H1 (cell line): ENCODE data around the gene PRKAR1B. TPM values are rescaled to one million over a fixed set of nuclear protein-coding genes. Genes with fewer than 3 reads are reported as not detected.

Source experiments
- CTCF ChIA-PET: fragments of 300-600 bp; sonication (Branson Sonifier 250); formaldehyde crosslinking; loops from one replicate; lab custom pipeline; 2021; ENCODE audit not compliant: partially characterized antibody; lab: Charles Lee
- POLR2A ChIA-PET: fragments of 300-600 bp; sonication (Branson Sonifier 250); formaldehyde crosslinking; loops from one replicate; lab custom pipeline; 2021; ENCODE audit warnings: inconsistent platforms; ENCODE audit not compliant: partially characterized antibody; lab: Charles Lee
- DNase-seq, 2 experiments: peaks; one replicate each; pipeline versions ENCODE4 v3.0.0 to v3.0.0-alpha.2; 2010 to 2022; ENCODE audit warnings: low spot score in 2 of 2, low read depth in 1 of 2, mixed read lengths in 1 of 2
- FAIRE-seq: peaks from 2 replicates; lab custom pipeline; 2011; peaks lifted over from hg19 to GRCh38; lab: Jason Lieb, UNC
- H2AFZ ChIP-seq: 2 replicates; pipeline ENCODE4 v1.8.1; 2012; ENCODE audit warnings: low read length, inconsistent platforms
- H2AK5ac ChIP-seq: 2 replicates; pipeline ENCODE4 v1.6.1; 2013; ENCODE audit warnings: low read depth, low read length
- H2BK120ac ChIP-seq: replicated peaks from 2 replicates; pipeline ENCODE3; 2013; ENCODE audit warnings: low read depth, low read length, inconsistent platforms
- H2BK12ac ChIP-seq: 2 replicates; pipeline ENCODE4 v1.6.1; 2013; ENCODE audit warnings: low read depth, low read length
- H2BK15ac ChIP-seq: 2 replicates; pipeline ENCODE4 v1.6.1; 2013; ENCODE audit warnings: low read length
- H2BK20ac ChIP-seq: 2 replicates; pipeline ENCODE4 v1.6.1; 2013; ENCODE audit warnings: low read length
- H2BK5ac ChIP-seq: 2 replicates; pipeline ENCODE4 v1.6.1; 2013; ENCODE audit warnings: low read depth, low read length
- H3K14ac ChIP-seq: 2 replicates; pipeline ENCODE4 v1.6.1; 2013; ENCODE audit warnings: inconsistent platforms; ENCODE audit not compliant: insufficient read length
- H3K18ac ChIP-seq: 2 replicates; pipeline ENCODE4 v1.6.1; 2013; ENCODE audit warnings: low read length; ENCODE audit errors: extremely low read depth
- H3K23ac ChIP-seq: 2 replicates; pipeline ENCODE4 v1.6.1; 2013; ENCODE audit warnings: inconsistent platforms; ENCODE audit not compliant: insufficient read length
- H3K23me2 ChIP-seq: 2 replicates; pipeline ENCODE4 v1.6.1; 2013; ENCODE audit warnings: low read depth, low read length
- H3K27ac ChIP-seq: 2 replicates; pipeline ENCODE4 v1.6.1; 2011; ENCODE audit warnings: low read depth, low read length, inconsistent platforms
- H3K27me3 ChIP-seq, 4 experiments: replicated peaks in 1 of 4; 1 replicate in 1 of 4; 2 replicates in 3 of 4; pipeline versions ENCODE4 v1.6.1 to v1.8.1; 2011 to 2013; ENCODE audit warnings: low read length in 3 of 4, mild to moderate bottlenecking in 3 of 4, inconsistent platforms in 2 of 4, mixed read lengths in 2 of 4, moderate library complexity in 1 of 4; ENCODE audit not compliant: control insufficient read depth in 3 of 4, insufficient read depth in 3 of 4; ENCODE audit errors: extremely low read depth in 1 of 4
- H3K36me3 ChIP-seq, 4 experiments: 2 replicates each; pipeline versions ENCODE4 v1.6.1 to v1.8.1; 2011 to 2013; ENCODE audit warnings: mild to moderate bottlenecking in 4 of 4, low read length in 3 of 4, moderate library complexity in 2 of 4, control low read depth in 1 of 4, inconsistent platforms in 1 of 4; ENCODE audit not compliant: insufficient read depth in 4 of 4, control insufficient read depth in 2 of 4
- H3K4ac ChIP-seq: replicated peaks from 2 replicates; pipeline ENCODE3; 2013; ENCODE audit warnings: low read length, low read depth, mixed read lengths, inconsistent platforms; ENCODE audit not compliant: insufficient read length
- H3K4me1 ChIP-seq, 4 experiments: replicated peaks in 1 of 4; 1 replicate in 1 of 4; 2 replicates in 3 of 4; pipeline versions ENCODE4 v1.6.1 to v1.8.1; 2011 to 2013; ENCODE audit warnings: low read length in 3 of 4, inconsistent platforms in 2 of 4, mixed read lengths in 1 of 4; ENCODE audit not compliant: insufficient read depth in 4 of 4, control insufficient read depth in 3 of 4
- H3K4me2 ChIP-seq, 2 experiments: 2 replicates each; pipeline versions ENCODE4 v1.6.1 to v1.8.1; 2011 to 2013; ENCODE audit warnings: low read depth in 2 of 2, low read length in 2 of 2, control low read depth in 1 of 2, inconsistent platforms in 1 of 2, mild to moderate bottlenecking in 1 of 2; ENCODE audit not compliant: insufficient read depth in 1 of 2
- H3K4me3 ChIP-seq, 4 experiments: fragments of 200-600, 300-600 bp in 1 of 4; sonication (generic), shearing (Covaris generic), sonication (Bioruptor Twin) in 1 of 4; 2 replicates each; pipeline versions ENCODE4 v1.5.1 to v1.8.1; 2011 to 2016; ENCODE audit warnings: low read length in 4 of 4, low read depth in 3 of 4, control low read depth in 2 of 4, inconsistent platforms in 2 of 4, mild to moderate bottlenecking in 2 of 4, mixed read lengths in 1 of 4, moderate library complexity in 1 of 4; ENCODE audit not compliant: insufficient read depth in 2 of 4; ENCODE audit errors: extremely low read depth in 1 of 4
- H3K56ac ChIP-seq: replicated peaks from 2 replicates; pipeline ENCODE3; 2013; ENCODE audit warnings: low read depth, mild to moderate bottlenecking, mixed read lengths, low read length, inconsistent platforms; ENCODE audit not compliant: insufficient read length
- H3K79me1 ChIP-seq: 2 replicates; pipeline ENCODE4 v1.6.1; 2013; ENCODE audit warnings: low read depth, low read length, control low read depth
- H3K79me2 ChIP-seq, 2 experiments: 2 replicates each; pipeline versions ENCODE4 v1.6.1 to v1.8.1; 2012 to 2013; ENCODE audit warnings: low read length in 2 of 2, mild to moderate bottlenecking in 2 of 2, inconsistent platforms in 1 of 2; ENCODE audit not compliant: insufficient read depth in 2 of 2, control insufficient read depth in 1 of 2
- H3K9ac ChIP-seq, 4 experiments: replicated peaks in 1 of 4; 1 replicate in 1 of 4; 2 replicates in 3 of 4; pipeline versions ENCODE4 v1.6.1 to v1.8.1; 2011 to 2013; ENCODE audit warnings: low read depth in 3 of 4, low read length in 3 of 4, control low read depth in 2 of 4, mild to moderate bottlenecking in 2 of 4, moderate library complexity in 2 of 4, inconsistent platforms in 1 of 4; ENCODE audit errors: extremely low read depth in 1 of 4
- H3K9me3 ChIP-seq, 2 experiments: 2 replicates each; pipeline versions ENCODE4 v1.6.1 to v1.8.1; 2012 to 2013; ENCODE audit warnings: mild to moderate bottlenecking in 2 of 2, moderate library complexity in 2 of 2, control low read depth in 1 of 2, inconsistent platforms in 1 of 2, low read depth in 1 of 2, low read length in 1 of 2, mixed read lengths in 1 of 2; ENCODE audit not compliant: insufficient read depth in 2 of 2
- H4K20me1 ChIP-seq, 2 experiments: replicated peaks in 1 of 2; 2 replicates each; pipeline versions ENCODE3 to v1.8.1; 2011 to 2013; ENCODE audit warnings: inconsistent platforms in 2 of 2, low read length in 2 of 2, mild to moderate bottlenecking in 1 of 2; ENCODE audit not compliant: insufficient read depth in 2 of 2, control insufficient read depth in 1 of 2
- H4K5ac ChIP-seq: 2 replicates; pipeline ENCODE4 v1.6.1; 2013; ENCODE audit warnings: low read length, low read depth, mixed read lengths, inconsistent platforms; ENCODE audit not compliant: insufficient read length
- H4K8ac ChIP-seq: 2 replicates; pipeline ENCODE4 v1.8.0; 2013; ENCODE audit warnings: mild to moderate bottlenecking, moderate library complexity, low read length, inconsistent platforms; ENCODE audit not compliant: insufficient read depth; ENCODE audit errors: extremely low read depth
- H4K91ac ChIP-seq: replicated peaks from 2 replicates; pipeline ENCODE3; 2013; ENCODE audit warnings: low read length, mixed read lengths, inconsistent platforms; ENCODE audit not compliant: insufficient read length
- KDM4A ChIP-seq: IDR thresholded peaks from one replicate; pipeline ENCODE4 v1.7.1; 2012; ENCODE audit warnings: low read depth, mild to moderate bottlenecking, moderate library complexity, low read length, inconsistent platforms; ENCODE audit not compliant: severe bottlenecking
- POLR2A ChIP-seq, 2 experiments: IDR thresholded peaks; 1 replicate in 1 of 2; 2 replicates in 1 of 2; pipeline ENCODE4 v1.6.1; 2011; ENCODE audit warnings: low read depth in 2 of 2, low read length in 2 of 2, mild to moderate bottlenecking in 2 of 2; ENCODE audit errors: control extremely low read depth in 1 of 2
- WGBS, 2 experiments: shearing (Covaris generic) in 1 of 2; methylation state at CpG; one replicate each; pipeline versions ENCODE4 v1.1.6 to v1.1.7; 2013 to 2015; ENCODE audit warnings: low lambda C conversion rate in 2 of 2, mixed read lengths in 2 of 2, inconsistent platforms in 1 of 2, low coverage in 1 of 2, missing lambda C conversion rate in 1 of 2; ENCODE audit not compliant: insufficient replicate concordance in 2 of 2, insufficient coverage in 1 of 2, insufficient read length in 1 of 2; ENCODE audit errors: extremely low coverage in 1 of 2, missing lambda C conversion rate in 1 of 2; 5-methylcytosine and 5-hydroxymethylcytosine counted together
- polyA plus RNA-seq, 7 experiments: library from polyadenylated mRNA; depleted of rRNA in 3 of 7; stranded (reverse) in 5 of 7; unstranded in 2 of 7; fragments of >200 nt in 5 of 7; fragments of 200-250 nt in 2 of 7; gene quantifications; 1 replicate in 5 of 7; 2 replicates in 1 of 7; 4 replicates in 1 of 7; pipeline versions ENCODE4 v1.2.1 to v1.2.3, GENCODE V29; 2011 to 2013; ENCODE audit warnings: missing spikeins in 2 of 7, mixed read lengths in 2 of 7
- total RNA-seq: library from RNA; stranded (reverse); fragmentation: NEBNext Ultra II Directional; extraction: Animal tissue kit (Norgen Biotek cat#: 25700); gene quantifications from 2 replicates; pipeline ENCODE4 v1.2.1, GENCODE V29; 2021

Gene PRKAR1B
- total and polyA plus RNA-seq, 2 of the 8 experiments (the other 6 are each of a cell fraction or from before 2014, with no cell fraction given) = 12.3 to 55.7 TPM

DNA sequence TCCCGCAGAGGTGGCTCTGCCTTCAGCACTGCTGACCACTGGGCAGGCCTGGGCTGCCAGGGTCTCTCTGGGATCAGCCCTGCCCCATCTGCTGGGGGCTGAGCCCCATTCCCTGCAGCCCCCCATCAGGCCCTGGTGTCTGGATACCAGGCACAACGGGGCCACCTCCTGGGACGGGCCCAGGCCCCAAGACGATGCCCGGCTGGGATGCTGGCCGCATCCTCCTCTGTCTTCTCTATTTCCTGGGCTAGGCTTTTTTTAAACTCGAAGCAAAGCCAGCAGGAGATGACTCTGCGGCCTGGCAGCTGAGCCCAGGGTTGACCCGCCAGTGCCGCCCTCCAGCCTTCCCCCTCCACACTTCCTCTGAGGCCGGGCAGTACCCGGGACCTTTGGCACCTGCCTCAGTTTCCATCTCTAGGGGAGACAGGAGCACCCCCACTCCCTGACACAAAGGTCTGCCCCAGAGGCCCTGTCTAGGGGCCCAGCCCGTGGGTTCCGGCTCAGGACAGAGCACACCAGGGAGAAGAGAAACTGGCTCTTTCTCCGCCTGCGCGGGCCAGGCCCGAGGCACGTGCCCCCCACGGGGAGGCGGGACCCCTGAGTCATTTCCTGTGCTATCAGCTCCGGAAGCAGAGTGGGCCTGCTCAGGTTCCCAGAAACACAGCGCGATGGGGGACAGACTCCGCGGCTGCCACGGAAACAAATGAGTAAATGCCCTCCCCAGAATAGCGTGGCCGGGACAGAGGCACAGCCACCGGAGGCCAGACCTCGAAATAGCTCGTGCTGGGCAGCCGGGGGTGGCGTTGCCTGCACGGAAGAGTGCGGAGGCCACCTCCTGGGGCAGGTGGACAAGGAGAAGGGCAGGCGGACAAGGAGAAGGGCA lies 122.8 kb downstream of the PRKAR1B start:
- Histone ChIP-seq H3K36me3 (peaks cover 0 to 12% (median 2%) of the 10 kb centered on the region in 4 experiments; a peak in 2 of 8 replicates), H2BK20ac (no peak overlapping the region), H4K5ac (no peak overlapping the region), H3K56ac (no peak overlapping the region), H3K79me2 (no peaks in the 10 kb centered on the region), H2BK15ac (no peak overlapping the region), H3K27me3 (no peaks in the 10 kb centered on the region), H3K79me1 (no peaks in the 10 kb centered on the region; the same call in 1 of the 2 replicates), H3K23me2 (no peaks in the 10 kb centered on the region), H3K18ac (no peak overlapping the region), H3K23ac (no peak overlapping the region), H3K4me2 (no peak overlapping the region), H2BK120ac (no peak overlapping the region), H3K9ac (no peak overlapping the region), H4K20me1 (peaks cover 0 to 3% of the 10 kb centered on the region in 2 experiments), H3K4me3 (no peak overlapping the region), H4K91ac (no peak overlapping the region), H3K4ac (no peak overlapping the region), H2AFZ (no peak overlapping the region), H3K27ac (0 out of 2 replicates have a peak overlapping the region, but pooled peaks have one; percentile 11), H2BK12ac (no peak overlapping the region), H2BK5ac (peak overlapping the region; percentile 66), H4K8ac (no peak overlapping the region), H3K14ac (no peak overlapping the region), H3K4me1 (peaks cover 0 to 2% (median 0%) of the 10 kb centered on the region in 4 experiments; a peak in 2 of 7 replicates), H3K9me3 (no peaks in the 10 kb centered on the region), H2AK5ac (no peak overlapping the region)
- no peak for FAIRE-seq
- ChIA-PET POLR2A (no interaction called here), CTCF (interaction anchor here (0.6 kb wide), 1 partner anchor 94 kb away, joined by 4 read pairs; no protein-coding TSS in a partner anchor)
- DNase-seq = no peak
- 86% methylated on average over 35 of the region's 37 CpGs; no CpG with 5 or more reads in 1 of the 2 experiments for WGBS, 2 experiments
- no peak for TF ChIP-seq KDM4A
- TF ChIP-seq POLR2A (IDR thresholded peaks at IDR 0.05; ENCODE audit: control extremely low read depth in 1 of 2, low read depth in 2 of 2, low read length in 2 of 2) = no peak
